Mesendoderm (in vitro differentiated cells): ENCODE results near the gene TRPV3.

ENCODE experiments used
- DNase-seq: peaks from one replicate; pipeline ENCODE4 v3.0.0; 2013
- H2AK5ac ChIP-seq: 2 replicates; pipeline ENCODE4 v1.6.1; 2013; ENCODE audit warnings: low read length, inconsistent platforms
- H2BK120ac ChIP-seq: 2 replicates; pipeline ENCODE4 v1.6.1; 2013; ENCODE audit warnings: low read depth, mild to moderate bottlenecking, low read length, moderate library complexity, mixed read lengths
- H2BK15ac ChIP-seq: replicated peaks from 2 replicates; pipeline ENCODE4 v1.6.1; 2013; ENCODE audit warnings: low read depth, mild to moderate bottlenecking, moderate library complexity
- H2BK5ac ChIP-seq: 2 replicates; pipeline ENCODE4 v1.6.1; 2013; ENCODE audit warnings: low read length, inconsistent platforms
- H3K18ac ChIP-seq: 2 replicates; pipeline ENCODE4 v1.6.1; 2013; ENCODE audit warnings: mild to moderate bottlenecking, low read length, mixed read lengths
- H3K23ac ChIP-seq: one replicate; pipeline ENCODE4 v1.6.1; 2013; ENCODE audit warnings: low read length
- H3K27ac ChIP-seq: 2 replicates; pipeline ENCODE4 v1.5.1; 2013; ENCODE audit warnings: low read depth, mild to moderate bottlenecking, inconsistent platforms, low read length, moderate library complexity
- H3K27me3 ChIP-seq: 2 replicates; pipeline ENCODE4 v1.6.1; 2013; ENCODE audit warnings: low read length, control low read depth, mild to moderate bottlenecking, inconsistent platforms; ENCODE audit not compliant: insufficient read depth, poor library complexity
- H3K36me3 ChIP-seq: 2 replicates; pipeline ENCODE4 v1.6.1; 2013; ENCODE audit warnings: low read length, inconsistent platforms; ENCODE audit not compliant: control insufficient read depth, insufficient read depth
- H3K4ac ChIP-seq: one replicate; pipeline ENCODE4 v1.6.1; 2013; ENCODE audit warnings: low read depth, mild to moderate bottlenecking, low read length, moderate library complexity
- H3K4me1 ChIP-seq: 2 replicates; pipeline ENCODE4 v1.6.1; 2013; ENCODE audit warnings: low read depth, low read length, inconsistent platforms; ENCODE audit not compliant: control insufficient read depth
- H3K4me2 ChIP-seq: 2 replicates; pipeline ENCODE4 v1.6.1; 2013; ENCODE audit warnings: low read length
- H3K4me3 ChIP-seq: 2 replicates; pipeline ENCODE4 v1.5.1; 2013; ENCODE audit warnings: mild to moderate bottlenecking, low read length
- H3K56ac ChIP-seq: one replicate; pipeline ENCODE4 v1.6.1; 2013; ENCODE audit warnings: low read length
- H3K79me1 ChIP-seq: 2 replicates; pipeline ENCODE4 v1.6.1; 2013; ENCODE audit warnings: low read length, inconsistent platforms
- H3K79me2 ChIP-seq: 2 replicates; pipeline ENCODE4 v1.6.1; 2013; ENCODE audit warnings: mild to moderate bottlenecking, low read length; ENCODE audit not compliant: control insufficient read depth, insufficient read depth
- H3K9ac ChIP-seq: 2 replicates; pipeline ENCODE4 v1.6.1; 2013; ENCODE audit warnings: low read length, inconsistent platforms
- H4K5ac ChIP-seq: one replicate; pipeline ENCODE4 v1.6.1; 2013; ENCODE audit warnings: low read length
- H4K8ac ChIP-seq: one replicate; pipeline ENCODE4 v1.6.1; 2013; ENCODE audit warnings: low read depth, mild to moderate bottlenecking, control low read depth, low read length, moderate library complexity
- WGBS: extraction: QIAGEN DNeasy Blood & Tissue Kit; methylation state at CpG from one replicate; pipeline ENCODE4 v1.1.7; 2013; ENCODE audit warnings: low lambda C conversion rate, missing lambda C conversion rate; ENCODE audit not compliant: insufficient coverage; ENCODE audit errors: extremely low coverage; 5-methylcytosine and 5-hydroxymethylcytosine counted together

Gene TRPV3

DNA sequence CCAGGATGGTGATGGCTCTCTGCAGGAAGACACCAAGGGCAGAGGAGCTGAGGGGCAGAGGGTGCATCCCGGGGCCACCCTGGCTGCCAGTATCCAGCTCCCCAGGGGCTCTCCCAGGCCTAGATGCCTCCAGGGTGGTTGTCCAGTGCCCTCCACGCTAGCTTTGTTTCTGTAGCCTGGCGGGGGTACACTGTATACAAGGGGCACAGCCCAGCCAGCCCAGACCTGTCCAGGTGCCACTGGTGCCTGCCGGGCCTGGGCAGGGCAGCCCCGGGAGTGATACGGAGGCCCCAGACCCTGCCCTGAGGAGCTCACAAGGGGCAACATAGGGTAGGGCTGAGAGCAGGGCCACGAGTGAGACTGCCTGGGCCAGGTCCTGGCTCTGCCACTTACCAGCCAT is 14.6 kb upstream of the TRPV3 start:
- H3K27me3 ChIP-seq, result no peaks in the 10 kb centered on the region
- DNase-seq, result no peak
- no peak overlapping the region for H3K18ac ChIP-seq
- no peaks in the 10 kb centered on the region for H3K79me2 ChIP-seq
- H3K23ac ChIP-seq, result no peak overlapping the region
- H2BK5ac ChIP-seq, result no peak overlapping the region
- no peak overlapping the region for H2BK120ac ChIP-seq
- H4K8ac ChIP-seq, result no peak overlapping the region
- WGBS, result no CpG with 5 or more reads among the region's 7 CpGs
- H3K4ac ChIP-seq, result no peak overlapping the region
- H3K4me1 ChIP-seq, result no peaks in the 10 kb centered on the region
- H4K5ac ChIP-seq, result no peak overlapping the region
- no peak overlapping the region for H2BK15ac ChIP-seq
- H3K4me2 ChIP-seq, result no peak overlapping the region
- H3K56ac ChIP-seq, result no peak overlapping the region
- H3K9ac ChIP-seq, result no peak overlapping the region
- no peak overlapping the region for H2AK5ac ChIP-seq
- no peak overlapping the region for H3K27ac ChIP-seq
- H3K79me1 ChIP-seq, result no peaks in the 10 kb centered on the region
- H3K4me3 ChIP-seq, result no peak overlapping the region
- H3K36me3 ChIP-seq, result no peaks in the 10 kb centered on the region

- no peak overlapping the region for H3K9ac ChIP-seq
- no peaks in the 10 kb centered on the region for H3K36me3 ChIP-seq
- H3K18ac ChIP-seq, result no peak overlapping the region
- no peak overlapping the region for H2BK120ac ChIP-seq
- H3K4ac ChIP-seq, result no peak overlapping the region
- H3K23ac ChIP-seq, result no peak overlapping the region
- H3K27me3 ChIP-seq, result no peaks in the 10 kb centered on the region
- H3K56ac ChIP-seq, result no peak overlapping the region
- no peak overlapping the region for H4K5ac ChIP-seq
- no peak overlapping the region for H3K27ac ChIP-seq
- no peak overlapping the region for H3K4me3 ChIP-seq
- no CpG with 5 or more reads among the region's 36 CpGs for WGBS
- no peak for DNase-seq
- no peaks in the 10 kb centered on the region for H3K79me1 ChIP-seq
- no peak overlapping the region for H2AK5ac ChIP-seq
- no peak overlapping the region for H2BK5ac ChIP-seq
- no peak overlapping the region for H2BK15ac ChIP-seq
- no peak overlapping the region for H3K4me2 ChIP-seq
- no peaks in the 10 kb centered on the region for H3K79me2 ChIP-seq
- H4K8ac ChIP-seq, result no peak overlapping the region
- no peaks in the 10 kb centered on the region for H3K4me1 ChIP-seq
Observed at GRCh38 chr17:3571043-3571900, 13.7 kb upstream of the TRPV3 start.

- Histone ChIP-seq H3K27ac (no peak overlapping the region), H3K36me3 (no peaks in the 10 kb centered on the region), H3K4me2 (no peak overlapping the region), H3K4me3 (no peak overlapping the region), H2BK120ac (no peak overlapping the region), H2BK15ac (no peak overlapping the region), H3K4ac (no peak overlapping the region), H3K27me3 (no peaks in the 10 kb centered on the region), H2BK5ac (no peak overlapping the region), H4K8ac (no peak overlapping the region), H3K9ac (no peak overlapping the region), H3K18ac (no peak overlapping the region), H3K56ac (no peak overlapping the region), H4K5ac (no peak overlapping the region), H2AK5ac (no peak overlapping the region), H3K23ac (no peak overlapping the region), H3K79me2 (no peaks in the 10 kb centered on the region), H3K4me1 (no peaks in the 10 kb centered on the region), H3K79me1 (no peaks in the 10 kb centered on the region)
- WGBS, result no CpG with 5 or more reads among the region's 9 CpGs
- DNase-seq, result no peak
Observed at GRCh38 chr17:3569534-3570137, 12.0 kb upstream of the TRPV3 start.

DNA sequence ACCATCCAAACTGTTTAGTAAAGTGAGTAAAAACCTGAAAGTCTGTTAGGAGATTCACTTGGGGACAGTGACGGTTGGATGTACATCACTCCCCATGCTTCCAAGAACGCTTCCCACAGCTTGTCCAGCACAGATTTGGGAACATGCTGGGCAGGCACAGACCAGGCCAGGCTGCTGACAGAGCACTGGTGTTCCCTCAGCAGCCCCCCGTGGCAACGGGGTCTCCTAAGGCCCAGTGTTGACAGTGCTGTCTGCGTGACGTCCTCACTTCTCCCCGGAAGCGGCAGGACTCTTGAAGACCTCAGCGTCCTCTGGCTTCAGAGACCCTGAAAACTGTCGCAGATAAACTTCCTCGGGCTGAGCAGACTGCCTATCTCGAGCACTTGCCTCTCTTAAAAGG is 8.9 kb upstream of the TRPV3 start:
- Histone ChIP-seq H3K9ac (no peak overlapping the region), H3K4me3 (no peak overlapping the region), H3K4me2 (no peak overlapping the region), H3K56ac (no peak overlapping the region), H3K36me3 (no peaks in the 10 kb centered on the region), H4K8ac (no peak overlapping the region), H2AK5ac (no peak overlapping the region), H2BK5ac (no peak overlapping the region), H2BK120ac (no peak overlapping the region), H4K5ac (no peak overlapping the region), H3K4me1 (no peaks in the 10 kb centered on the region), H3K18ac (no peak overlapping the region), H3K23ac (no peak overlapping the region), H2BK15ac (no peak overlapping the region), H3K4ac (no peak overlapping the region), H3K27ac (no peak overlapping the region), H3K27me3 (no peaks in the 10 kb centered on the region), H3K79me1 (no peaks in the 10 kb centered on the region), H3K79me2 (no peaks in the 10 kb centered on the region)
- WGBS, result no CpG with 5 or more reads among the region's 12 CpGs
- DNase-seq, result no peak

DNA sequence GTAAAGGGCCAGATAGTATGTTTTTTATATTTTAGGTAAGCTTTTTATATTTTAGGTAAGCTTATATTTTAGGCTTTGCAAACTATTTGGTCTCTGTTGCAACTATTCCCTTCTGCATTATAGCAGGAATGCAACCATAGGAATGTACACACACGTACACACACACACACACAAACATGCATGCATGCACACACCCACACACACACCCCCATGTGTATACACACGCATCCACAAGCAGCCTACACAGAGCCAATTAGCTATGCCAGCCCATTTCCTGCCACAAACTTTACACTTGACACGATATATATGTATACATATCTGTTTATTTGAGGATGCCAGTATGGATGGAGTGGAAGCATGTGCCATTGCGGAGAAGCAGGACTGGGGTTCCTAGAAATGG is 7.5 kb upstream of the TRPV3 start:
- Histone ChIP-seq H3K27me3 (no peaks in the 10 kb centered on the region), H2BK15ac (no peak overlapping the region), H2AK5ac (no peak overlapping the region), H3K79me1 (no peaks in the 10 kb centered on the region), H3K4me1 (no peaks in the 10 kb centered on the region), H3K4ac (no peak overlapping the region), H3K4me2 (no peak overlapping the region), H3K56ac (no peak overlapping the region), H3K27ac (no peak overlapping the region), H4K8ac (no peak overlapping the region), H3K79me2 (no peaks in the 10 kb centered on the region), H3K18ac (no peak overlapping the region), H3K9ac (no peak overlapping the region), H2BK5ac (no peak overlapping the region), H2BK120ac (no peak overlapping the region), H3K23ac (no peak overlapping the region), H4K5ac (no peak overlapping the region), H3K36me3 (no peaks in the 10 kb centered on the region), H3K4me3 (no peak overlapping the region)
- no peak for DNase-seq
- no CpG with 5 or more reads among the region's 4 CpGs for WGBS
